GM23338 (cell line): ENCODE measurements around the gene NFIA. TPM values are rescaled to one million over a fixed set of nuclear protein-coding genes. Genes with fewer than 3 reads are reported as not detected.

Experiments used
- ATAC-seq: fragments of 200-7000 bp; cut with Tn5 transposase; 3 replicates; pipeline ENCODE4 v1.9.1; 2020
- DNase-seq: peaks from one replicate; pipeline ENCODE4 v3.0.0-alpha.2; 2015; ENCODE audit warnings: low spot score
- H2AFZ ChIP-seq: fragments of 200-600 bp; sonication (generic); 2 replicates; pipeline ENCODE4 v1.8.0; 2016; ENCODE audit warnings: antibody characterized with exemption, mild to moderate bottlenecking, moderate library complexity
- H3F3A ChIP-seq: fragments of 200-600 bp; sonication (generic); replicated peaks from 2 replicates; pipeline ENCODE4 v1.8.0; 2017; ENCODE audit warnings: antibody characterized with exemption, mixed run types, low read depth
- H3K27ac ChIP-seq: fragments of 200-600 bp; sonication (generic); 2 replicates; pipeline ENCODE4 v1.6.1; 2016; ENCODE audit warnings: low read depth
- H3K27me3 ChIP-seq: fragments of 200-600 bp; sonication (generic); 2 replicates; pipeline ENCODE4 v1.8.0; 2016; ENCODE audit warnings: mild to moderate bottlenecking, mixed run types, moderate library complexity; ENCODE audit not compliant: insufficient read depth
- H3K36me3 ChIP-seq: fragments of 200-600 bp; sonication (generic); 2 replicates; pipeline ENCODE4 v1.8.0; 2016; ENCODE audit warnings: mild to moderate bottlenecking; ENCODE audit not compliant: insufficient read depth
- H3K4me1 ChIP-seq: fragments of 200-600 bp; sonication (generic); 2 replicates; pipeline ENCODE4 v1.8.0; 2016; ENCODE audit warnings: mild to moderate bottlenecking, moderate library complexity; ENCODE audit not compliant: insufficient read depth
- H3K4me2 ChIP-seq: fragments of 200-600 bp; sonication (generic); 2 replicates; pipeline ENCODE4 v1.7.1; 2017; ENCODE audit warnings: mixed run types
- H3K4me3 ChIP-seq: fragments of 200-600 bp; sonication (generic); 2 replicates; pipeline ENCODE4 v1.6.1; 2016; ENCODE audit warnings: mixed run types
- H3K79me2 ChIP-seq: fragments of 200-600 bp; sonication (generic); replicated peaks from 2 replicates; pipeline ENCODE4 v1.8.0; 2017; ENCODE audit warnings: mild to moderate bottlenecking; ENCODE audit not compliant: insufficient read depth
- H3K9me2 ChIP-seq: fragments of 200-600 bp; sonication (generic); 2 replicates; pipeline ENCODE4 v1.8.0; 2017; ENCODE audit not compliant: insufficient read depth
- H4K20me1 ChIP-seq: fragments of 200-600 bp; sonication (generic); replicated peaks from 2 replicates; pipeline ENCODE4 v1.8.0; 2017; ENCODE audit warnings: mild to moderate bottlenecking; ENCODE audit not compliant: insufficient read depth
- H3K27ac Mint-ChIP-seq: 2 replicates; pipeline ENCODE4 v1.8.0; 2020; ENCODE audit warnings: inconsistent platforms, mild to moderate bottlenecking, moderate library complexity, mixed read lengths
- H3K27me3 Mint-ChIP-seq: 3 replicates; pipeline ENCODE4 v1.8.0; 2022; ENCODE audit warnings: low read depth, mild to moderate bottlenecking, moderate library complexity, mixed read lengths, inconsistent platforms; ENCODE audit not compliant: insufficient read depth, poor library complexity
- H3K36me3 Mint-ChIP-seq: 3 replicates; pipeline ENCODE4 v1.8.0; 2021; ENCODE audit warnings: low read depth, mild to moderate bottlenecking, inconsistent platforms, moderate library complexity, mixed read lengths
- H3K4me1 Mint-ChIP-seq: 3 replicates; pipeline ENCODE4 v1.8.0; 2020; ENCODE audit warnings: mild to moderate bottlenecking, inconsistent platforms, mixed read lengths
- H3K4me3 Mint-ChIP-seq: 3 replicates; pipeline ENCODE4 v1.8.0; 2021; ENCODE audit warnings: moderate library complexity, mild to moderate bottlenecking, inconsistent platforms, mixed read lengths
- H3K9me3 Mint-ChIP-seq: 3 replicates; pipeline ENCODE4 v1.8.0; 2020; ENCODE audit warnings: moderate library complexity, mild to moderate bottlenecking, inconsistent platforms, mixed read lengths
- CREB1 ChIP-seq: fragments of 250-450 bp; sonication (Bioruptor Pico); IDR thresholded peaks from 2 replicates; pipeline ENCODE4 v1.5.0; 2020; ENCODE audit warnings: low read depth, mild to moderate bottlenecking, moderate library complexity
- CTCF ChIP-seq, 2 experiments: fragments of 200-600 bp in 1 of 2; sonication (generic) in 1 of 2; conservative IDR thresholded peaks; 2 replicates each; pipeline versions ENCODE4 v1.5.1 to v1.6.1; 2016 to 2017; ENCODE audit warnings: antibody characterized with exemption in 2 of 2, low read depth in 2 of 2, mild to moderate bottlenecking in 2 of 2, moderate library complexity in 1 of 2
- EZH2 ChIP-seq: fragments of 200-600 bp; sonication (generic); IDR thresholded peaks from one replicate; pipeline ENCODE4 v1.8.0; 2017; ENCODE audit warnings: antibody characterized with exemption, mild to moderate bottlenecking, low read depth; ENCODE audit not compliant: unreplicated experiment
- EZH2phosphoT487 ChIP-seq: fragments of 200-600 bp; sonication (generic); IDR thresholded peaks from one replicate; pipeline ENCODE4 v1.8.1; 2018; ENCODE audit warnings: antibody characterized with exemption; ENCODE audit not compliant: unreplicated experiment
- JUNB ChIP-seq: IDR thresholded peaks from one replicate; pipeline ENCODE4 v1.6.1; 2016; ENCODE audit warnings: antibody characterized with exemption; ENCODE audit not compliant: unreplicated experiment
- NANOG ChIP-seq: IDR thresholded peaks from 2 replicates; pipeline ENCODE4 v1.6.1; 2016; ENCODE audit warnings: antibody characterized with exemption, borderline replicate concordance
- ZNF331 ChIP-seq: fragments of 250-450 bp; sonication (Bioruptor Pico); IDR thresholded peaks from 2 replicates; pipeline ENCODE4 v1.5.0; 2020; ENCODE audit warnings: low read depth, mild to moderate bottlenecking, moderate library complexity
- polyA plus RNA-seq: library from polyadenylated mRNA; unstranded; fragments of >200 nt; fragmentation: Nextera tagmentation; extraction: Ambion mirVana; gene quantifications from 2 replicates; pipeline ENCODE4 v1.2.1, GENCODE V29; 2016
- total RNA-seq: library from RNA; depleted of rRNA; stranded (reverse); fragments of >200 nt; shearing (Covaris generic); gene quantifications from 2 replicates; pipeline ENCODE4 v1.2.3, GENCODE V29; 2014
- TF ChIP-seq, protein P1 (sequence below): IDR thresholded peaks from 2 replicates; pipeline ENCODE4 v1.6.1; 2016; ENCODE audit warnings: antibody characterized with exemption
- TF ChIP-seq, protein P2 (sequence below): fragments of 250-450 bp; sonication (Bioruptor Pico); IDR thresholded peaks from 2 replicates; pipeline ENCODE4 v1.5.0; 2020; ENCODE audit warnings: mild to moderate bottlenecking, moderate library complexity

Gene NFIA
- total and polyA plus RNA-seq, 2 experiments from 2014 or later, result 0.97 to 2.3 TPM

DNA sequence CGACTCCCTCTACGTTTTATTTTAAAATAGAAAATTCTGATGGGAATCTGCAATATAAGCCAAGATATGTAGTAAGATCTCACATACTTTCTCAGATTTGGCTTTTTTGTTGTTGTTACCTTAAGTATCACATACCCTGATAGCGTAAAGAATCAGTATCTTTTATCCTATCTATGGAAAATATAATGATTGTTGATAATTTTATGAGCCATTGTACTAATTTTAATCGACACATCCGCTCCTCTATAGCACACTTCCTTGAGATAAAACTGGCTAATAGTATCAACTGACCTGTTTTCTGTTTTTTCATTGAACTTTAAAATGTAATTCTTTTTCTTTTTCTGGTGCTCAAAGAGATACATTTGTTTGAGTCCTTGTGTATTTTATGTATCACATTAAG is 118.7 kb downstream of the NFIA start:
- Histone ChIP-seq H3K79me2 (no peaks in the 10 kb centered on the region), H3K4me2 (no peak overlapping the region), H2AFZ (no peak overlapping the region), H3K4me1 (no peaks in the 10 kb centered on the region; the same call in 1 of the 2 replicates), H3K36me3 (no peaks in the 10 kb centered on the region), H4K20me1 (no peaks in the 10 kb centered on the region), H3K9me2 (no peaks in the 10 kb centered on the region), H3F3A (no peaks in the 10 kb centered on the region), H3K4me3 (no peak overlapping the region), H3K27me3 (no peaks in the 10 kb centered on the region), H3K27ac (no peak overlapping the region)
- H3K27me3 Mint-ChIP-seq, result peaks cover 2% of the 10 kb centered on the region
- TF ChIP-seq EZH2phosphoT487 (no peak), NANOG (no peak), EZH2 (no peak), JUNB (no peak), ZNF331 (CRISPR knock-in tag) (no peak), CREB1 (CRISPR knock-in tag) (no peak), CTCF (conservative IDR thresholded peaks at IDR 0.05; ENCODE audit: low read depth in 2 of 2) (no peak)
- TF ChIP-seq, protein P1, sequence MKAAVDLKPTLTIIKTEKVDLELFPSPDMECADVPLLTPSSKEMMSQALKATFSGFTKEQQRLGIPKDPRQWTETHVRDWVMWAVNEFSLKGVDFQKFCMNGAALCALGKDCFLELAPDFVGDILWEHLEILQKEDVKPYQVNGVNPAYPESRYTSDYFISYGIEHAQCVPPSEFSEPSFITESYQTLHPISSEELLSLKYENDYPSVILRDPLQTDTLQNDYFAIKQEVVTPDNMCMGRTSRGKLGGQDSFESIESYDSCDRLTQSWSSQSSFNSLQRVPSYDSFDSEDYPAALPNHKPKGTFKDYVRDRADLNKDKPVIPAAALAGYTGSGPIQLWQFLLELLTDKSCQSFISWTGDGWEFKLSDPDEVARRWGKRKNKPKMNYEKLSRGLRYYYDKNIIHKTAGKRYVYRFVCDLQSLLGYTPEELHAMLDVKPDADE, result no peak
- TF ChIP-seq, protein P2, sequence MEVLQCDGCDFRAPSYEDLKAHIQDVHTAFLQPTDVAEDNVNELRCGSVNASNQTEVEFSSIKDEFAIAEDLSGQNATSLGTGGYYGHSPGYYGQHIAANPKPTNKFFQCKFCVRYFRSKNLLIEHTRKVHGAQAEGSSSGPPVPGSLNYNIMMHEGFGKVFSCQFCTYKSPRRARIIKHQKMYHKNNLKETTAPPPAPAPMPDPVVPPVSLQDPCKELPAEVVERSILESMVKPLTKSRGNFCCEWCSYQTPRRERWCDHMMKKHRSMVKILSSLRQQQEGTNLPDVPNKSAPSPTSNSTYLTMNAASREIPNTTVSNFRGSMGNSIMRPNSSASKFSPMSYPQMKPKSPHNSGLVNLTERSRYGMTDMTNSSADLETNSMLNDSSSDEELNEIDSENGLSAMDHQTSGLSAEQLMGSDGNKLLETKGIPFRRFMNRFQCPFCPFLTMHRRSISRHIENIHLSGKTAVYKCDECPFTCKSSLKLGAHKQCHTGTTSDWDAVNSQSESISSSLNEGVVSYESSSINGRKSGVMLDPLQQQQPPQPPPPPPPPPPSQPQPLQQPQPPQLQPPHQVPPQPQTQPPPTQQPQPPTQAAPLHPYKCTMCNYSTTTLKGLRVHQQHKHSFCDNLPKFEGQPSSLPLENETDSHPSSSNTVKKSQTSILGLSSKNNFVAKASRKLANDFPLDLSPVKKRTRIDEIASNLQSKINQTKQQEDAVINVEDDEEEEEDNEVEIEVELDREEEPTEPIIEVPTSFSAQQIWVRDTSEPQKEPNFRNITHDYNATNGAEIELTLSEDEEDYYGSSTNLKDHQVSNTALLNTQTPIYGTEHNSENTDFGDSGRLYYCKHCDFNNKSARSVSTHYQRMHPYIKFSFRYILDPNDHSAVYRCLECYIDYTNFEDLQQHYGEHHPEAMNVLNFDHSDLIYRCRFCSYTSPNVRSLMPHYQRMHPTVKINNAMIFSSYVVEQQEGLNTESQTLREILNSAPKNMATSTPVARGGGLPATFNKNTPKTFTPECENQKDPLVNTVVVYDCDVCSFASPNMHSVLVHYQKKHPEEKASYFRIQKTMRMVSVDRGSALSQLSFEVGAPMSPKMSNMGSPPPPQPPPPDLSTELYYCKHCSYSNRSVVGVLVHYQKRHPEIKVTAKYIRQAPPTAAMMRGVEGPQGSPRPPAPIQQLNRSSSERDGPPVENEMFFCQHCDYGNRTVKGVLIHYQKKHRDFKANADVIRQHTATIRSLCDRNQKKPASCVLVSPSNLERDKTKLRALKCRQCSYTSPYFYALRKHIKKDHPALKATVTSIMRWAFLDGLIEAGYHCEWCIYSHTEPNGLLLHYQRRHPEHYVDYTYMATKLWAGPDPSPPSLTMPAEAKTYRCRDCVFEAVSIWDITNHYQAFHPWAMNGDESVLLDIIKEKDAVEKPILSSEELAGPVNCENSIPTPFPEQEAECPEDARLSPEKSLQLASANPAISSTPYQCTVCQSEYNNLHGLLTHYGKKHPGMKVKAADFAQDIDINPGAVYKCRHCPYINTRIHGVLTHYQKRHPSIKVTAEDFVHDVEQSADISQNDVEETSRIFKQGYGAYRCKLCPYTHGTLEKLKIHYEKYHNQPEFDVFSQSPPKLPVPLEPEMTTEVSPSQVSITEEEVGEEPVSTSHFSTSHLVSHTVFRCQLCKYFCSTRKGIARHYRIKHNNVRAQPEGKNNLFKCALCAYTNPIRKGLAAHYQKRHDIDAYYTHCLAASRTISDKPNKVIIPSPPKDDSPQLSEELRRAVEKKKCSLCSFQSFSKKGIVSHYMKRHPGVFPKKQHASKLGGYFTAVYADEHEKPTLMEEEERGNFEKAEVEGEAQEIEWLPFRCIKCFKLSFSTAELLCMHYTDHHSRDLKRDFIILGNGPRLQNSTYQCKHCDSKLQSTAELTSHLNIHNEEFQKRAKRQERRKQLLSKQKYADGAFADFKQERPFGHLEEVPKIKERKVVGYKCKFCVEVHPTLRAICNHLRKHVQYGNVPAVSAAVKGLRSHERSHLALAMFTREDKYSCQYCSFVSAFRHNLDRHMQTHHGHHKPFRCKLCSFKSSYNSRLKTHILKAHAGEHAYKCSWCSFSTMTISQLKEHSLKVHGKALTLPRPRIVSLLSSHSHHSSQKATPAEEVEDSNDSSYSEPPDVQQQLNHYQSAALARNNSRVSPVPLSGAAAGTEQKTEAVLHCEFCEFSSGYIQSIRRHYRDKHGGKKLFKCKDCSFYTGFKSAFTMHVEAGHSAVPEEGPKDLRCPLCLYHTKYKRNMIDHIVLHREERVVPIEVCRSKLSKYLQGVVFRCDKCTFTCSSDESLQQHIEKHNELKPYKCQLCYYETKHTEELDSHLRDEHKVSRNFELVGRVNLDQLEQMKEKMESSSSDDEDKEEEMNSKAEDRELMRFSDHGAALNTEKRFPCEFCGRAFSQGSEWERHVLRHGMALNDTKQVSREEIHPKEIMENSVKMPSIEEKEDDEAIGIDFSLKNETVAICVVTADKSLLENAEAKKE, result no peak
- H3K36me3 Mint-ChIP-seq, result no peaks in the 10 kb centered on the region
- DNase-seq (no peak), ATAC-seq (no peak)
- no peak overlapping the region for H3K4me3 Mint-ChIP-seq
- H3K9me3 Mint-ChIP-seq, result no peaks in the 10 kb centered on the region
- peaks cover 10% of the 10 kb centered on the region; the same call in 2 of the 3 replicates for H3K4me1 Mint-ChIP-seq
- no peak overlapping the region for H3K27ac Mint-ChIP-seq
